Measurements from ENCODE around the gene WRAP73. TPM values are rescaled to one million over a fixed set of nuclear protein-coding genes. Genes with fewer than 3 reads are reported as not detected.
A peak's percentile ranks its signal among the peaks of the same experiment; 100 is the strongest.

WRAP73 gene
- total and polyA plus RNA-seq, 9 of the 15 experiments (the other 6 are each of a cell fraction or from before 2014, with no cell fraction given): 4.3 to 51.8 (median 30.1) TPM

DNA sequence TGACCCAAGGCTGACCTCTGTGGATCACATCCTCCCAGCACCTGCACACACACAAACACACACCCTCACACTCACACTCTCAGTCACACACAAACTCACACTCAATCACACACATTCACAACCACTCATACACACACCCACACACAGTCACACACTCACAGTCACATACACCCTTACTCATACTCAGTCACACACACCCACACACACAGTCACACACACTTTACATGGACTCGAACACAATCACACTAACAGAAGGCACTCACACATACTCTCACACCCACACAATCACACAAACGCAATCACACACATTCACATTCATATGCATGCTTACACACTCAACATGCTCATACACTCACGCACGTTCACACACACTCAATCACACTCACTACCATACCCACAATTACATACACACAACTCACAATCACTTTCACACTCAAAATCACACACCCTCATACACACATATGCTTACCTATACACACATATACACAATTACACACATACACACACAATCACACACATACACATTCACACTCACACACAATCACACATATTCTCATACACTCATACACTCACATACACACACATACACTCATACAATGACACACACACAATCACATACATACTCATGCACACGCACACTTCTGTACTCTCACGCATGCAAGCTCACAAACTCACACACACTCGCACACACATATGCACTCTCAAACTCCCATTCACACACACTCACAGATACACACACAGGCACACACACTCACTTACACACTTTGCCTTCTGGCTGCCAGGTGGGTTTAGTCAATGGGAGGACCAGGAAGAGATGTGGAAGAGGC, 44.7 kb downstream of the WRAP73 start (continued):
- no peak for TF ChIP-seq FOXK1 (CRISPR knock-in tag; IDR thresholded peaks at IDR 0.05; ENCODE audit: borderline replicate concordance)
- no peak for TF ChIP-seq RUNX1 (IDR thresholded peaks at IDR 0.05; ENCODE audit: low read depth)
- TF ChIP-seq NCOR1 (IDR thresholded peaks at IDR 0.05): no peak
- TF ChIP-seq ZBTB2 (IDR thresholded peaks at IDR 0.05): peak; percentile 38; the same call in 1 of the 2 replicates
- no peak for TF ChIP-seq GTF2E2 (tag; IDR thresholded peaks at IDR 0.05)
- TF ChIP-seq USF2 (CRISPR knock-in tag; IDR thresholded peaks at IDR 0.05): no peak
- TF ChIP-seq ZNF79 (CRISPR knock-in tag; IDR thresholded peaks at IDR 0.05; ENCODE audit: low read depth): no peak
- no peak for TF ChIP-seq CHCHD3 (CRISPR knock-in tag; IDR thresholded peaks at IDR 0.05)
- TF ChIP-seq ZBTB17 (CRISPR knock-in tag; IDR thresholded peaks at IDR 0.05): no peak
- TF ChIP-seq, protein P1, sequence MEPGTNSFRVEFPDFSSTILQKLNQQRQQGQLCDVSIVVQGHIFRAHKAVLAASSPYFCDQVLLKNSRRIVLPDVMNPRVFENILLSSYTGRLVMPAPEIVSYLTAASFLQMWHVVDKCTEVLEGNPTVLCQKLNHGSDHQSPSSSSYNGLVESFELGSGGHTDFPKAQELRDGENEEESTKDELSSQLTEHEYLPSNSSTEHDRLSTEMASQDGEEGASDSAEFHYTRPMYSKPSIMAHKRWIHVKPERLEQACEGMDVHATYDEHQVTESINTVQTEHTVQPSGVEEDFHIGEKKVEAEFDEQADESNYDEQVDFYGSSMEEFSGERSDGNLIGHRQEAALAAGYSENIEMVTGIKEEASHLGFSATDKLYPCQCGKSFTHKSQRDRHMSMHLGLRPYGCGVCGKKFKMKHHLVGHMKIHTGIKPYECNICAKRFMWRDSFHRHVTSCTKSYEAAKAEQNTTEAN (CRISPR knock-in tag; IDR thresholded peaks at IDR 0.05): peak; percentile 98
- TF ChIP-seq ZNF561 (CRISPR knock-in tag; conservative IDR thresholded peaks at IDR 0.05): no peak
- no peak for TF ChIP-seq GATA2 (CRISPR knock-in tag; IDR thresholded peaks at IDR 0.05)
- TF ChIP-seq JUN (IDR thresholded peaks at IDR 0.05; ENCODE audit: borderline replicate concordance, low read depth, low read length): no peak
- no peak for TF ChIP-seq JUN (CRISPR knock-in tag; IDR thresholded peaks at IDR 0.05; ENCODE audit: borderline replicate concordance)
- no peak for TF ChIP-seq ZNF395 (CRISPR knock-in tag; IDR thresholded peaks at IDR 0.05)
- TF ChIP-seq ZBTB8A (IDR thresholded peaks at IDR 0.05; ENCODE audit: partially characterized antibody): no peak
- TF ChIP-seq, protein P2, sequence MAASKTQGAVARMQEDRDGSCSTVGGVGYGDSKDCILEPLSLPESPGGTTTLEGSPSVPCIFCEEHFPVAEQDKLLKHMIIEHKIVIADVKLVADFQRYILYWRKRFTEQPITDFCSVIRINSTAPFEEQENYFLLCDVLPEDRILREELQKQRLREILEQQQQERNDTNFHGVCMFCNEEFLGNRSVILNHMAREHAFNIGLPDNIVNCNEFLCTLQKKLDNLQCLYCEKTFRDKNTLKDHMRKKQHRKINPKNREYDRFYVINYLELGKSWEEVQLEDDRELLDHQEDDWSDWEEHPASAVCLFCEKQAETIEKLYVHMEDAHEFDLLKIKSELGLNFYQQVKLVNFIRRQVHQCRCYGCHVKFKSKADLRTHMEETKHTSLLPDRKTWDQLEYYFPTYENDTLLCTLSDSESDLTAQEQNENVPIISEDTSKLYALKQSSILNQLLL (CRISPR knock-in tag; IDR thresholded peaks at IDR 0.05; ENCODE audit: borderline replicate concordance): no peak
- TF ChIP-seq CEBPG (CRISPR knock-in tag; IDR thresholded peaks at IDR 0.05): no peak
- TF ChIP-seq CEBPG (tag; conservative IDR thresholded peaks at IDR 0.05 in 1 of 2, IDR thresholded peaks at IDR 0.05 in 1 of 2): no peak
- no peak for TF ChIP-seq SMAD2 (IDR thresholded peaks at IDR 0.05; ENCODE audit: low read depth, low read length)
- TF ChIP-seq HDAC3 (IDR thresholded peaks at IDR 0.05; ENCODE audit: borderline replicate concordance, partially characterized antibody): no peak
- TF ChIP-seq ZNF134 (CRISPR knock-in tag; conservative IDR thresholded peaks at IDR 0.05): no peak
- no peak for TF ChIP-seq KLF1 (tag; IDR thresholded peaks at IDR 0.05)
